Tibial artery (tissue), 4 donors: ENCODE results near the gene WDR20.

Experiments
- DNase-seq, 2 donors: peaks; one replicate each; pipeline ENCODE4 v3.0.0-alpha.2; 2019
- H3K27ac ChIP-seq, 2 donors: fragments of 200-600 bp; sonication (generic) in 1 of 2; 1 replicate in 1 of 2; 2 replicates in 1 of 2; pipeline ENCODE4 v1.5.1; 2018 to 2019; ENCODE audit warnings: mild to moderate bottlenecking in 1 of 2
- H3K27me3 ChIP-seq, 2 donors: fragments of 200-600 bp; sonication (generic) in 1 of 2; one replicate each; pipeline versions ENCODE4 v1.5.1 to v1.6.0; 2016 to 2019
- H3K36me3 ChIP-seq, 3 donors: fragments of 200-600 bp; sonication (generic) in 2 of 3; one replicate each; pipeline ENCODE4 v1.5.1; 2016 to 2019; ENCODE audit warnings: mild to moderate bottlenecking in 2 of 3
- H3K4me1 ChIP-seq, 4 donors: fragments of 200-600 bp; sonication (generic) in 2 of 4; 1 replicate in 3 of 4; 2 replicates in 1 of 4; pipeline ENCODE4 v1.5.1; 2016 to 2019
- H3K4me3 ChIP-seq, 2 donors: fragments of 200-600 bp; sonication (generic) in 1 of 2; 1 replicate in 1 of 2; 2 replicates in 1 of 2; pipeline ENCODE4 v1.5.1; 2018 to 2019; ENCODE audit warnings: mild to moderate bottlenecking in 2 of 2
- H3K9me3 ChIP-seq, 3 donors: fragments of 200-600 bp; sonication (generic) in 1 of 3; one replicate each; pipeline ENCODE4 v1.5.1; 2016 to 2019
- intact Hi-C: fragments of 100-400 bp; cut with DNase I; formaldehyde crosslinking; loops from one replicate; pipeline ENCODE4 v1.15.0; 2023; ENCODE audit warnings: low total_unique reads
- TF ChIP-seq, protein P1 (sequence below), 2 experiments: fragments of 200-600 bp in 1 of 2; fragments of 450-650 bp in 1 of 2; IDR thresholded peaks; one replicate each; pipeline ENCODE4 v1.5.1; 2017 to 2019; ENCODE audit warnings: antibody characterized with exemption in 2 of 2, mild to moderate bottlenecking in 1 of 2, moderate library complexity in 1 of 2

WDR20 gene

DNA sequence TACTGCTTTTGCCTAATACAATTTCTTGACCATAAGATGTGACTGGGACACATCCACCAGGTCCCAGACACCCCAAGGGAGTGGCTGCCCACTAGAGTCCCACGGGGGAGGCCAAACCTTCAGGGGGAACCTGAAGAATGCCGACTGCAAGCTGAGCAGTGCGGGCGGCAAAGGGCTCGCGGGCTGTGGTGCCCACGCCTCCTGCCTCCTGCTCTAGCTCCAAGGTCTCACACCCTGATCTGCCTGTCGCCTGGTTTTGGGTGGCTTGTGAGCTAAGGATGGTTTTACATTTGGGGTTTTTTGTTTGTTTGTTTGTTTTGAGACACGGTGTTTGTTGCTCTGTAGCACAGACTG, 90.0 kb downstream of the WDR20 start:
- Histone ChIP-seq H3K36me3 (peaks cover 0 to 52% (median 6%) of the 10 kb centered on the region in 3 donors), H3K9me3 (no peaks in the 10 kb centered on the region), H3K4me1 (peaks cover 0 to 8% (median 0%) of the 10 kb centered on the region in 4 donors), H3K27ac (no peak overlapping the region), H3K4me3 (no peak overlapping the region), H3K27me3 (no peaks in the 10 kb centered on the region)
- intact Hi-C loops, result no loop called here
- TF ChIP-seq, protein P1, sequence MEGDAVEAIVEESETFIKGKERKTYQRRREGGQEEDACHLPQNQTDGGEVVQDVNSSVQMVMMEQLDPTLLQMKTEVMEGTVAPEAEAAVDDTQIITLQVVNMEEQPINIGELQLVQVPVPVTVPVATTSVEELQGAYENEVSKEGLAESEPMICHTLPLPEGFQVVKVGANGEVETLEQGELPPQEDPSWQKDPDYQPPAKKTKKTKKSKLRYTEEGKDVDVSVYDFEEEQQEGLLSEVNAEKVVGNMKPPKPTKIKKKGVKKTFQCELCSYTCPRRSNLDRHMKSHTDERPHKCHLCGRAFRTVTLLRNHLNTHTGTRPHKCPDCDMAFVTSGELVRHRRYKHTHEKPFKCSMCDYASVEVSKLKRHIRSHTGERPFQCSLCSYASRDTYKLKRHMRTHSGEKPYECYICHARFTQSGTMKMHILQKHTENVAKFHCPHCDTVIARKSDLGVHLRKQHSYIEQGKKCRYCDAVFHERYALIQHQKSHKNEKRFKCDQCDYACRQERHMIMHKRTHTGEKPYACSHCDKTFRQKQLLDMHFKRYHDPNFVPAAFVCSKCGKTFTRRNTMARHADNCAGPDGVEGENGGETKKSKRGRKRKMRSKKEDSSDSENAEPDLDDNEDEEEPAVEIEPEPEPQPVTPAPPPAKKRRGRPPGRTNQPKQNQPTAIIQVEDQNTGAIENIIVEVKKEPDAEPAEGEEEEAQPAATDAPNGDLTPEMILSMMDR (IDR thresholded peaks at IDR 0.05), result no peak
- DNase-seq, result no peak

DNA sequence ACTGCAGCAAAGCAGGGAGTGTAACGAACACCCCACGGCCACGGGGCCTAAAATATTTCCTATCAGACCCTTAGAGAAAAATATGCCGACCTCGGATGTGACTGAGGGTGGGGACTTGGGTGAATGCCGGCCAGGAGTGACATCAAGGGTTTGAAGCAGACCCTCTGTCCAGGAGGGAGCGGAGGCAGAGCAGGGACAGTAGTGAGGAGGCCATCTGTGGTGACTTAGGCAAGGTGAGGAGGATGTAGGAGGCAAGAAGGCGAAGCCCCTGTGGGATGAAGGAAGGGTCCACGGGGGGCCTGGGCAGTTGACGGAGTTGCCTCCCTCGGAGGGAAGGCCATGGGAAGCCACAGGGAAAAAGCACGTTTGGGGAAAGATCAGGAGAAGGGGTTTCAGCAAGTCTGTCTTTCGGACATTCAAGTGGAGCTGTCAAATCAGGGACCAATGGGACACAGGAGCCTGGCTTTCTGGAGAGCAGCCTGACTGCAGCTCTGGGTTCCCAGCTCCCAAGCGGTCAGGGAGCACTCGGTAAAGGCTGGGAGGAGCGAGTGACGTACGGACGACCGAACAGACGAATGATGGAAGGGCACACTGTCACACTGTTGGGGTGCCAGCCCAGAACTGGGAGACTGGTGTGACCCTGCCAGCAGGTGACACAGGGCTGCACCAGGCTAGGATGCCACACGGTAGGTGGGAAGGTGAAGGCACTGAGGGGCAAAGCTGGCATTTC, 90.9 kb downstream of the WDR20 start:
- no peak overlapping the region for H3K4me3 ChIP-seq
- no peak for DNase-seq
- H3K27me3 ChIP-seq, result no peaks in the 10 kb centered on the region
- peaks cover 0 to 48% (median 6%) of the 10 kb centered on the region in 3 donors for H3K36me3 ChIP-seq
- TF ChIP-seq, protein P1 (IDR thresholded peaks at IDR 0.05), result no peak
- no peaks in the 10 kb centered on the region for H3K9me3 ChIP-seq
- H3K4me1 ChIP-seq, result peaks cover 0 to 8% (median 3%) of the 10 kb centered on the region in 4 donors
- H3K27ac ChIP-seq, result no peak overlapping the region
- intact Hi-C loops, result no loop called here

DNA sequence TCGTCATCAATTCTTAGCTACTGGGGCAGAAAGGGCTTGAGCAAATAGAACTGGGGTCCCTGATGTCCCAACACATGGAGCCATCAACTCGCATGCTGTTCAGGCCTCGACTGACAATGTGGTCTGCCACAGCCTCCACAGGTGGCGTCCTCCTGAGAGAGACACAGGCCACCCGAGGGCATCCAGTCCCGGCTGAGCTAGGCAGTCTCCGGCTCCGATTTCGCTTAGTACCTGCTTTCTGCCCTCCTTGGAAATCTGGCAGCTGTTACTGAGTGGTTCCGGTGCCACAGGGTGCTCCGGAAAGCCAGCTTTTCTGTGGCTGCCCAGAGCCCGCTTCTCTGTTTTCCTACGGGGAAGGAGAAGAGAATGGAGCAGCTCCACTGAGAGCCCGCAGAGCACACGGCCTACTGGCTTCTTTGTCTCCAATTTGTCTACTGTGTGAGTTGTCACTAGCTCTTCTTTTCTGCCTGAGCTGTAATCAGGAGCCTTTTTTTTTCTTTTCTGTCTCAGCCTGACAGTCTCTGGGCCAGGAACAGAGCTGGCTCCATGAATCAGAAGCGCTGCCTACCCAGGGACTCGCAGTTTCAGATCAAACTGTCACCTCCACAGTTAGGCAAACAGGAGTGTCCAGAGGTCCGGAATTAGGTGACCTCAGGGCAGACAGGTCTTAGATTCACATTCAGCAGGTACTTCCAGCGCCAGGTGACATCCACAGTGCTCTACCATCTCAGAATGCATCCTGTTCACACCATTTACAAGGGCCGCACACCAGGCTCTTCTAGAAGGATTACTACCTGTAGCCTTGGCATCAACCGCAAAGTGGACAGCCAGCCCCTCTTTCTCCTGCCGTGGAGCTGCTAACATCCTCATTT, 92.0 kb downstream of the WDR20 start:
- no peaks in the 10 kb centered on the region for H3K9me3 ChIP-seq
- peaks cover 0 to 8% (median 3%) of the 10 kb centered on the region in 4 donors for H3K4me1 ChIP-seq
- H3K27ac ChIP-seq, result no peak overlapping the region
- intact Hi-C loops, result no loop called here
- no peak overlapping the region for H3K4me3 ChIP-seq
- DNase-seq, result no peak
- peaks cover 0 to 48% (median 6%) of the 10 kb centered on the region in 3 donors for H3K36me3 ChIP-seq
- TF ChIP-seq, protein P1 (IDR thresholded peaks at IDR 0.05), result no peak
- H3K27me3 ChIP-seq, result no peaks in the 10 kb centered on the region

DNA sequence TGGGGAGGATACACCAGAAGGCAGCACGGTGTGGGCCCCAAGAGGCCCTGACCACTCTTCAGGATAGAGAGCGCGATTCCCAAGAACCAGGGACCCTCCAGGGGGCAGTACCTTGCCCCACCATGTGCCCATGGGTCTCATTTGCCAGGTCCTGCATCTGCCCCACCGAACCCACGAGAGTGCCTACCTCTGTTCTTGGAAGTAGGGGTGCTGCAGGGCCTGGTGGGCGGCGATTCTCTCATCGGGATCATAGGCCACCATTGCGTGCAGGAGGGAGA, 92.6 kb downstream of the WDR20 start:
- H3K9me3 ChIP-seq, result no peaks in the 10 kb centered on the region
- H3K4me3 ChIP-seq, result no peak overlapping the region
- no peak overlapping the region for H3K27ac ChIP-seq
- H3K27me3 ChIP-seq, result no peaks in the 10 kb centered on the region
- DNase-seq, result no peak
- intact Hi-C loops, result no loop called here
- peaks cover 0 to 6% (median 2%) of the 10 kb centered on the region in 4 donors for H3K4me1 ChIP-seq
- H3K36me3 ChIP-seq, result peaks cover 0 to 48% (median 6%) of the 10 kb centered on the region in 3 donors
- TF ChIP-seq, protein P1 (IDR thresholded peaks at IDR 0.05), result no peak

DNA sequence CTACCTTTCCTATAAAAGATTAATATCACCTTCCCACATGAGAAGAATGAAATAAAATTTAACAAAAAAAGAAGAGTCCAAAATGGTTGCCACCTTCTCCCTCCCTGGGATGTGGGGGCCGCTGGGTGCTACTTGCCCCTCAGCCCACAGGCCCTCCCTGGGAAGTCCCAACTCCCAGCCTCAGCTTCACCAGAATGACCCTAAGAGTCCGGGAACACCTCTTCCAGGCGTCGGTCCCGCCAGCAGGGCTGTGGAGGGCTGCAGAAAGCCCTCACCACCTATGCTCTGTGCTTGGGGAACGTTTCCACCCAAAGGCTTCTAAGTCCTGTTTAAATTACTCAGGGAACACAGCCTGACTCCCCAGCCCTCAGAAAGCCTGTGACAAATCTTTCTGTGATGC, 93.4 kb downstream of the WDR20 start:
- Histone ChIP-seq H3K27ac (no peak overlapping the region), H3K27me3 (no peaks in the 10 kb centered on the region), H3K4me3 (no peak overlapping the region), H3K36me3 (peaks cover 0 to 48% (median 6%) of the 10 kb centered on the region in 3 donors), H3K9me3 (no peaks in the 10 kb centered on the region), H3K4me1 (peaks cover 0 to 6% (median 0%) of the 10 kb centered on the region in 4 donors)
- intact Hi-C loops, result no loop called here
- TF ChIP-seq, protein P1 (IDR thresholded peaks at IDR 0.05), result no peak
- no peak for DNase-seq
